Tibial artery (tissue), 4 donors: ENCODE measurements around the gene ATP9A.

Experiments
- DNase-seq, 2 donors: peaks; one replicate each; pipeline ENCODE4 v3.0.0-alpha.2; 2019
- H3K27ac ChIP-seq, 2 donors: fragments of 200-600 bp; sonication (generic) in 1 of 2; 1 replicate in 1 of 2; 2 replicates in 1 of 2; pipeline ENCODE4 v1.5.1; 2018 to 2019; ENCODE audit warnings: mild to moderate bottlenecking in 1 of 2
- H3K27me3 ChIP-seq, 2 donors: fragments of 200-600 bp; sonication (generic) in 1 of 2; one replicate each; pipeline versions ENCODE4 v1.5.1 to v1.6.0; 2016 to 2019
- H3K36me3 ChIP-seq, 3 donors: fragments of 200-600 bp; sonication (generic) in 2 of 3; one replicate each; pipeline ENCODE4 v1.5.1; 2016 to 2019; ENCODE audit warnings: mild to moderate bottlenecking in 2 of 3
- H3K4me1 ChIP-seq, 4 donors: fragments of 200-600 bp; sonication (generic) in 2 of 4; 1 replicate in 3 of 4; 2 replicates in 1 of 4; pipeline ENCODE4 v1.5.1; 2016 to 2019
- H3K4me3 ChIP-seq, 2 donors: fragments of 200-600 bp; sonication (generic) in 1 of 2; 1 replicate in 1 of 2; 2 replicates in 1 of 2; pipeline ENCODE4 v1.5.1; 2018 to 2019; ENCODE audit warnings: mild to moderate bottlenecking in 2 of 2
- H3K9me3 ChIP-seq, 3 donors: fragments of 200-600 bp; sonication (generic) in 1 of 3; one replicate each; pipeline ENCODE4 v1.5.1; 2016 to 2019
- CTCF ChIP-seq, 2 experiments: fragments of 200-600 bp in 1 of 2; fragments of 450-650 bp in 1 of 2; IDR thresholded peaks; one replicate each; pipeline ENCODE4 v1.5.1; 2017 to 2019; ENCODE audit warnings: antibody characterized with exemption in 2 of 2, mild to moderate bottlenecking in 1 of 2, moderate library complexity in 1 of 2
- intact Hi-C: fragments of 100-400 bp; cut with DNase I; formaldehyde crosslinking; loops from one replicate; pipeline ENCODE4 v1.15.0; 2023; ENCODE audit warnings: low total_unique reads

ATP9A gene

GRCh38 chr20:51579137-51579536 lies 189.1 kb downstream of the ATP9A start:
- H3K27me3 ChIP-seq, result no peaks in the 10 kb centered on the region
- H3K4me1 ChIP-seq, result no peaks in the 10 kb centered on the region
- DNase-seq, result no peak
- intact Hi-C loops, result no loop called here
- H3K4me3 ChIP-seq, result no peak overlapping the region
- H3K9me3 ChIP-seq, result no peaks in the 10 kb centered on the region
- TF ChIP-seq CTCF (IDR thresholded peaks at IDR 0.05), result no peak
- no peaks in the 10 kb centered on the region for H3K36me3 ChIP-seq
- no peak overlapping the region for H3K27ac ChIP-seq

GRCh38 chr20:51578145-51578459 lies 190.1 kb downstream of the ATP9A start:
- Histone ChIP-seq H3K4me3 (no peak overlapping the region), H3K27me3 (no peaks in the 10 kb centered on the region), H3K9me3 (no peaks in the 10 kb centered on the region), H3K27ac (no peak overlapping the region), H3K36me3 (no peaks in the 10 kb centered on the region), H3K4me1 (peaks cover 0 to 5% (median 0%) of the 10 kb centered on the region in 4 donors)
- TF ChIP-seq CTCF (IDR thresholded peaks at IDR 0.05), result no peak
- intact Hi-C loops, result no loop called here
- no peak for DNase-seq

GRCh38 chr20:51577432-51578144 lies 190.6 kb downstream of the ATP9A start:
- H3K4me1 ChIP-seq, result peaks cover 0 to 5% (median 0%) of the 10 kb centered on the region in 4 donors
- no peak for DNase-seq
- intact Hi-C loops, result no loop called here
- no peak for TF ChIP-seq CTCF (IDR thresholded peaks at IDR 0.05)
- H3K4me3 ChIP-seq, result no peak overlapping the region
- no peaks in the 10 kb centered on the region for H3K36me3 ChIP-seq
- no peaks in the 10 kb centered on the region for H3K9me3 ChIP-seq
- no peak overlapping the region for H3K27ac ChIP-seq
- H3K27me3 ChIP-seq, result no peaks in the 10 kb centered on the region

GRCh38 chr20:51575486-51575885 lies 192.7 kb downstream of the ATP9A start:
- no peak for TF ChIP-seq CTCF (IDR thresholded peaks at IDR 0.05)
- intact Hi-C loops, result no loop called here

GRCh38 chr20:51574248-51575033 lies 193.7 kb downstream of the ATP9A start:
- Histone ChIP-seq H3K9me3 (no peaks in the 10 kb centered on the region), H3K36me3 (no peaks in the 10 kb centered on the region), H3K4me1 (peaks cover 0 to 20% (median 8%) of the 10 kb centered on the region in 4 donors), H3K4me3 (no peak overlapping the region), H3K27me3 (peaks cover 0 to 13% of the 10 kb centered on the region in 2 donors), H3K27ac (no peak overlapping the region)
- intact Hi-C loops, result no loop called here
- TF ChIP-seq CTCF (IDR thresholded peaks at IDR 0.05), result no peak
- no peak for DNase-seq

More at GRCh38 chr20:51575486-51575885, 192.7 kb downstream of the ATP9A start:
- Histone ChIP-seq H3K36me3 (no peaks in the 10 kb centered on the region), H3K27me3 (peaks cover 0 to 9% of the 10 kb centered on the region in 2 donors), H3K9me3 (no peaks in the 10 kb centered on the region), H3K4me3 (no peak overlapping the region), H3K27ac (no peak overlapping the region), H3K4me1 (peaks cover 0 to 13% (median 6%) of the 10 kb centered on the region in 4 donors)
- DNase-seq, result no peak
